ENCODE results near the gene RNF135.
"Not testable (repeated sequence)": the region's sequence is repeated elsewhere in the genome, so short reads cannot be mapped to it uniquely, and the experiment has no call there.

The RNF135 gene

GRCh38 chr17:30927756-30928155 is 43.1 kb upstream of the RNF135 start:
- TF ChIP-seq CTCF (IDR thresholded peaks at IDR 0.05) = no peak
- H3K27me3 ChIP-seq = peaks cover 32% of the 10 kb centered on the region
- H3K4me3 ChIP-seq (ENCODE audit: low read depth in 1 of 2, low read length in 1 of 2) = no peak overlapping the region
- no peaks in the 10 kb centered on the region for H3K4me1 ChIP-seq (ENCODE audit: control insufficient read depth in 1 of 2, insufficient read depth in 1 of 2, low read depth in 1 of 2, low read length in 1 of 2)
- no peaks in the 10 kb centered on the region for H3K36me3 ChIP-seq
- H3K9me3 ChIP-seq = no peaks in the 10 kb centered on the region
- no peak overlapping the region for H3K27ac ChIP-seq

GRCh38 chr17:30928584-30928983 is 42.3 kb upstream of the RNF135 start:
- H3K27me3 ChIP-seq = peaks cover 24% of the 10 kb centered on the region
- TF ChIP-seq CTCF (IDR thresholded peaks at IDR 0.05) = no peak
- H3K9me3 ChIP-seq = no peaks in the 10 kb centered on the region
- H3K36me3 ChIP-seq = no peaks in the 10 kb centered on the region
- no peaks in the 10 kb centered on the region for H3K4me1 ChIP-seq (ENCODE audit: control insufficient read depth in 1 of 2, insufficient read depth in 1 of 2, low read depth in 1 of 2, low read length in 1 of 2)
- H3K27ac ChIP-seq = no peak overlapping the region
- H3K4me3 ChIP-seq (ENCODE audit: low read depth in 1 of 2, low read length in 1 of 2) = no peak overlapping the region

- H3K27ac ChIP-seq = no peak overlapping the region
- H3K9me3 ChIP-seq = no peaks in the 10 kb centered on the region
- H3K36me3 ChIP-seq = no peaks in the 10 kb centered on the region
- no peak for TF ChIP-seq CTCF (IDR thresholded peaks at IDR 0.05)
- H3K27me3 ChIP-seq = peaks cover 18% of the 10 kb centered on the region
- H3K4me1 ChIP-seq (ENCODE audit: control insufficient read depth in 1 of 2, insufficient read depth in 1 of 2, low read depth in 1 of 2, low read length in 1 of 2) = no peaks in the 10 kb centered on the region
- H3K4me3 ChIP-seq (ENCODE audit: low read depth in 1 of 2, low read length in 1 of 2) = no peak overlapping the region
These were observed 41.7 kb upstream of the RNF135 start for GRCh38 chr17:30929081-30929633.

- H3K4me1 ChIP-seq (ENCODE audit: control insufficient read depth in 1 of 2, insufficient read depth in 1 of 2, low read depth in 1 of 2, low read length in 1 of 2); H3K4me3 ChIP-seq (ENCODE audit: low read depth in 1 of 2, low read length in 1 of 2); H3K9me3 ChIP-seq; H3K36me3 ChIP-seq; H3K27ac ChIP-seq: not testable (repeated sequence)
- H3K27me3 ChIP-seq = peaks cover 11% of the 10 kb centered on the region
These were observed 41.0 kb upstream of the RNF135 start for GRCh38 chr17:30929861-30930260.

GRCh38 chr17:30930495-30930894 is 40.3 kb upstream of the RNF135 start:
- TF ChIP-seq CTCF (IDR thresholded peaks at IDR 0.05) = no peak
- Histone ChIP-seq H3K36me3 (no peaks in the 10 kb centered on the region), H3K4me3 (ENCODE audit: low read depth in 1 of 2, low read length in 1 of 2) (no peak overlapping the region), H3K9me3 (no peaks in the 10 kb centered on the region), H3K4me1 (ENCODE audit: control insufficient read depth in 1 of 2, insufficient read depth in 1 of 2, low read depth in 1 of 2, low read length in 1 of 2) (no peaks in the 10 kb centered on the region), H3K27ac (no peak overlapping the region), H3K27me3 (peaks cover 5% of the 10 kb centered on the region)

GRCh38 chr17:30931582-30931981 is 39.3 kb upstream of the RNF135 start:
- not testable (repeated sequence) for H3K27me3 ChIP-seq; H3K4me1 ChIP-seq (ENCODE audit: control insufficient read depth in 1 of 2, insufficient read depth in 1 of 2, low read depth in 1 of 2, low read length in 1 of 2); H3K27ac ChIP-seq; H3K36me3 ChIP-seq; H3K4me3 ChIP-seq (ENCODE audit: low read depth in 1 of 2, low read length in 1 of 2); H3K9me3 ChIP-seq

GRCh38 chr17:30933966-30934365 is 36.9 kb upstream of the RNF135 start:
- no peaks in the 10 kb centered on the region for H3K27me3 ChIP-seq
- no peaks in the 10 kb centered on the region for H3K9me3 ChIP-seq
- H3K4me1 ChIP-seq (ENCODE audit: control insufficient read depth in 1 of 2, insufficient read depth in 1 of 2, low read depth in 1 of 2, low read length in 1 of 2) = peaks cover 0 to 5% of the 10 kb centered on the region in 2 experiments
- no peaks in the 10 kb centered on the region for H3K36me3 ChIP-seq
- H3K27ac ChIP-seq = no peak overlapping the region
- no peak for TF ChIP-seq CTCF (IDR thresholded peaks at IDR 0.05)
- H3K4me3 ChIP-seq (ENCODE audit: low read depth in 1 of 2, low read length in 1 of 2) = no peak overlapping the region
